A549 (cell line): ENCODE data around the gene ASXL2. TPM values are rescaled to one million over a fixed set of nuclear protein-coding genes. Genes with fewer than 3 reads are reported as not detected.

Experiments used
- ATAC-seq, 2 experiments: fragments of 200-7000 bp in 1 of 2; fragments of >200 bp in 1 of 2; cut with Nextera tagmentation in 1 of 2; cut with Tn5 transposase in 1 of 2; 3 replicates each; pipeline versions ENCODE4 v1.8.0 to v1.9.1; 2018 to 2020; ENCODE audit warnings: mild to moderate bottlenecking in 1 of 2, moderate library complexity in 1 of 2
- CTCF ChIA-PET: fragments of 300-600 bp; sonication (Branson Sonifier 250); formaldehyde crosslinking; extraction: SDS; loops from one replicate; lab custom pipeline; 2021; ENCODE audit warnings: antibody characterized with exemption, inconsistent platforms; lab: Yijun Ruan, JAX
- POLR2A ChIA-PET: fragments of 350-600 bp; formaldehyde crosslinking; extraction: SDS; loops from one replicate; lab custom pipeline; 2021; ENCODE audit warnings: antibody characterized with exemption, inconsistent platforms; lab: Yijun Ruan, JAX
- DNase-seq, 2 experiments: peaks; one replicate each; pipeline versions ENCODE4 v3.0.0 to v3.0.0-alpha.2; 2011 to 2016; ENCODE audit warnings: low read depth in 1 of 2, low spot score in 1 of 2
- FAIRE-seq: peaks from 2 replicates; lab custom pipeline; 2011; peaks lifted over from hg19 to GRCh38; lab: Jason Lieb, UNC
- H3K27ac ChIP-seq, 2 experiments: fragments of >200 bp; sonication (Bioruptor Twin); formaldehyde crosslinking; 3 replicates each; pipeline ENCODE4 v1.5.1; 2016 to 2017
- H3K4me1 ChIP-seq: fragments of >200 bp; sonication (Bioruptor Twin); formaldehyde crosslinking; 3 replicates; pipeline ENCODE4 v1.6.1; 2016
- H3K4me2 ChIP-seq: fragments of >200 bp; sonication (Bioruptor Twin); formaldehyde crosslinking; 3 replicates; pipeline ENCODE4 v1.6.1; 2016
- H3K4me3 ChIP-seq: fragments of >200 bp; sonication (Bioruptor Twin); formaldehyde crosslinking; 3 replicates; pipeline ENCODE4 v1.5.1; 2016
- H3K9me3 ChIP-seq: fragments of >200 bp; sonication (Bioruptor Twin); formaldehyde crosslinking; 3 replicates; pipeline ENCODE4 v1.6.1; 2016
- BHLHE40 ChIP-seq: IDR thresholded peaks from 2 replicates; pipeline ENCODE4 v1.6.1; 2012; ENCODE audit warnings: low read depth, low read length, inconsistent platforms
- CBX8 ChIP-seq: fragments of 200-600 bp; sonication (generic); IDR thresholded peaks from 2 replicates; pipeline ENCODE4 v1.6.1; 2016
- CHD2 ChIP-seq: fragments of 150-350 bp; IDR thresholded peaks from 2 replicates; pipeline ENCODE4 v1.6.1; 2014; ENCODE audit warnings: low read length; ENCODE audit not compliant: partially characterized antibody
- ELK1 ChIP-seq: fragments of 150-350 bp; IDR thresholded peaks from 2 replicates; pipeline ENCODE4 v1.6.1; 2014; ENCODE audit warnings: low read depth, mild to moderate bottlenecking, low read length
- FOSL2 ChIP-seq, 2 experiments: fragments of 450-650 bp in 1 of 2; fragments of >200 bp in 1 of 2; sonication (Bioruptor Twin) in 1 of 2; formaldehyde crosslinking; IDR thresholded peaks; 2 replicates each; pipeline versions ENCODE4 v1.5.0 to v1.6.1; 2016 to 2020; ENCODE audit warnings: mild to moderate bottlenecking in 1 of 2, moderate library complexity in 1 of 2
- FOXS1 ChIP-seq: fragments of 250-450 bp; sonication (Bioruptor Pico); IDR thresholded peaks from 2 replicates; pipeline ENCODE4 v1.5.0; 2020; ENCODE audit warnings: mild to moderate bottlenecking, moderate library complexity
- GATA3 ChIP-seq: IDR thresholded peaks from 2 replicates; pipeline ENCODE4 v1.6.1; 2012; ENCODE audit warnings: borderline replicate concordance
- HDAC2 ChIP-seq: fragments of 200-600 bp; sonication (generic); IDR thresholded peaks from 2 replicates; pipeline ENCODE4 v1.6.1; 2016
- HES2 ChIP-seq: fragments of >200 bp; sonication (Bioruptor Twin); formaldehyde crosslinking; IDR thresholded peaks from 2 replicates; pipeline ENCODE4 v1.6.1; 2016
- HOXB13 ChIP-seq: fragments of 250-450 bp; sonication (Bioruptor Pico); IDR thresholded peaks from 2 replicates; pipeline ENCODE4 v1.5.0; 2020; ENCODE audit warnings: low read depth, mild to moderate bottlenecking, moderate library complexity
- HOXB5 ChIP-seq: fragments of 250-450 bp; sonication (Bioruptor Pico); IDR thresholded peaks from 2 replicates; pipeline ENCODE4 v1.5.0; 2020; ENCODE audit warnings: mild to moderate bottlenecking, moderate library complexity
- JUN ChIP-seq, 2 experiments: fragments of >200 bp; sonication (Bioruptor Twin); formaldehyde crosslinking; IDR thresholded peaks; 2 replicates in 1 of 2; 3 replicates in 1 of 2; pipeline ENCODE4 v1.6.1; 2016 to 2017
- JUNB ChIP-seq: fragments of >200 bp; sonication (Bioruptor Twin); formaldehyde crosslinking; IDR thresholded peaks from 2 replicates; pipeline ENCODE4 v1.6.1; 2016
- KDM1A ChIP-seq: fragments of 200-600 bp; sonication (generic); IDR thresholded peaks from 2 replicates; pipeline ENCODE4 v1.6.1; 2016; ENCODE audit warnings: low read depth, mild to moderate bottlenecking
- KDM5A ChIP-seq: fragments of 200-600 bp; sonication (generic); IDR thresholded peaks from 2 replicates; pipeline ENCODE4 v1.6.1; 2016; ENCODE audit warnings: antibody characterized with exemption, mild to moderate bottlenecking
- MAFK ChIP-seq: fragments of 450-650 bp; IDR thresholded peaks from 2 replicates; pipeline ENCODE4 v1.6.1; 2014; ENCODE audit not compliant: partially characterized antibody
- MYC ChIP-seq: IDR thresholded peaks from 2 replicates; pipeline ENCODE4 v1.6.1; 2012; ENCODE audit warnings: mild to moderate bottlenecking, inconsistent platforms, low read length, improper control_type of control experiment, borderline replicate concordance
- NPAS2 ChIP-seq: fragments of 250-450 bp; sonication (Bioruptor Pico); IDR thresholded peaks from 2 replicates; pipeline ENCODE4 v1.8.0; 2022; ENCODE audit warnings: mild to moderate bottlenecking, moderate library complexity, borderline replicate concordance
- NR3C1 ChIP-seq: fragments of >200 bp; sonication (Bioruptor Twin); formaldehyde crosslinking; IDR thresholded peaks from 3 replicates; pipeline ENCODE4 v1.6.1; 2017
- PBX3 ChIP-seq: IDR thresholded peaks from 2 replicates; pipeline ENCODE4 v1.6.1; 2012
- PHF8 ChIP-seq: fragments of 200-600 bp; sonication (generic); IDR thresholded peaks from 2 replicates; pipeline ENCODE4 v1.6.1; 2016; ENCODE audit warnings: low read depth, mild to moderate bottlenecking, antibody characterized with exemption, moderate library complexity, borderline replicate concordance
- POLR2AphosphoS2 ChIP-seq: conservative IDR thresholded peaks from 2 replicates; pipeline ENCODE4 v1.6.1; 2012; ENCODE audit warnings: low read length, improper control_type of control experiment, inconsistent platforms
- RAD21 ChIP-seq, 2 experiments: fragments of >200 bp in 1 of 2; sonication (Bioruptor Twin) in 1 of 2; formaldehyde crosslinking in 1 of 2; IDR thresholded peaks in 1 of 2; conservative IDR thresholded peaks in 1 of 2; 2 replicates in 1 of 2; 3 replicates in 1 of 2; pipeline ENCODE4 v1.6.1; 2012 to 2018; ENCODE audit warnings: inconsistent platforms in 1 of 2
- RARB ChIP-seq: fragments of 250-450 bp; sonication (Bioruptor Pico); IDR thresholded peaks from 2 replicates; pipeline ENCODE4 v1.8.0; 2021; ENCODE audit warnings: mild to moderate bottlenecking, moderate library complexity
- RCOR1 ChIP-seq: fragments of 150-350 bp; IDR thresholded peaks from 2 replicates; pipeline ENCODE4 v1.6.1; 2014; ENCODE audit warnings: antibody characterized with exemption, low read length, low read depth
- SMC3 ChIP-seq: fragments of >200 bp; sonication (Bioruptor Twin); formaldehyde crosslinking; IDR thresholded peaks from 3 replicates; pipeline ENCODE4 v1.6.1; 2018; ENCODE audit warnings: inconsistent platforms
- SREBF2 ChIP-seq: fragments of 450-650 bp; IDR thresholded peaks from 2 replicates; pipeline ENCODE4 v1.6.1; 2014; ENCODE audit warnings: mild to moderate bottlenecking, moderate library complexity
- ZFP36 ChIP-seq: fragments of 450-650 bp; IDR thresholded peaks from 2 replicates; pipeline ENCODE4 v1.6.1; 2014; ENCODE audit warnings: borderline replicate concordance; ENCODE audit not compliant: partially characterized antibody
- ZSCAN20 ChIP-seq: fragments of 250-450 bp; sonication (Bioruptor Pico); IDR thresholded peaks from 2 replicates; pipeline ENCODE4 v1.8.0; 2022; ENCODE audit warnings: mild to moderate bottlenecking, moderate library complexity
- WGBS: methylation state at CpG from one replicate; pipeline ENCODE4 v1.1.6; 2017; ENCODE audit errors: missing lambda C conversion rate; 5-methylcytosine and 5-hydroxymethylcytosine counted together
- polyA plus RNA-seq, 4 experiments: library from polyadenylated mRNA; depleted of rRNA in 3 of 4; stranded (reverse); fragments of >200 nt; fragmentation: RNase III in 1 of 4; extraction: RNeasy Plus Mini Kit Qiagen cat#74134 plus additional on column Dnase treatment in 1 of 4; gene quantifications; 2 replicates in 3 of 4; 3 replicates in 1 of 4; pipeline ENCODE4 v1.2.3, GENCODE V29; 2011 to 2017
- TF ChIP-seq, protein P1 (sequence below): fragments of 250-450 bp; sonication (Bioruptor Pico); IDR thresholded peaks from 2 replicates; pipeline ENCODE4 v1.5.0; 2021; ENCODE audit warnings: mild to moderate bottlenecking, moderate library complexity, borderline replicate concordance
- TF ChIP-seq, protein P2 (sequence below): fragments of 200-600 bp; sonication (generic); IDR thresholded peaks from 2 replicates; pipeline ENCODE4 v1.6.1; 2016; ENCODE audit warnings: antibody characterized with exemption, mild to moderate bottlenecking, moderate library complexity

Gene ASXL2
- polyA plus RNA-seq, 2 of the 4 experiments (the other 2 are of a cell fraction), result 10.3 to 26.4 TPM

GRCh38 chr2:25808006-25808383 is 70.3 kb downstream of the ASXL2 start:
- FAIRE-seq (peak; percentile 43), ATAC-seq (no peak), DNase-seq (no peak)
- H3K4me3 ChIP-seq, result no peak overlapping the region
- ChIA-PET CTCF (interaction anchor here (2.9 kb wide), 1 partner anchor 44 kb away, joined by 14 read pairs; no protein-coding TSS in a partner anchor), POLR2A (no interaction called here)
- H3K4me1 ChIP-seq, result no peaks in the 10 kb centered on the region
- WGBS, result 74% methylated on average over 2 of the region's 2 CpGs
- TF ChIP-seq MAFK, result no peak
- no peak for TF ChIP-seq ZFP36
- no peak for TF ChIP-seq PHF8
- TF ChIP-seq ZSCAN20 (CRISPR knock-in tag), result no peak
- TF ChIP-seq, protein P1, sequence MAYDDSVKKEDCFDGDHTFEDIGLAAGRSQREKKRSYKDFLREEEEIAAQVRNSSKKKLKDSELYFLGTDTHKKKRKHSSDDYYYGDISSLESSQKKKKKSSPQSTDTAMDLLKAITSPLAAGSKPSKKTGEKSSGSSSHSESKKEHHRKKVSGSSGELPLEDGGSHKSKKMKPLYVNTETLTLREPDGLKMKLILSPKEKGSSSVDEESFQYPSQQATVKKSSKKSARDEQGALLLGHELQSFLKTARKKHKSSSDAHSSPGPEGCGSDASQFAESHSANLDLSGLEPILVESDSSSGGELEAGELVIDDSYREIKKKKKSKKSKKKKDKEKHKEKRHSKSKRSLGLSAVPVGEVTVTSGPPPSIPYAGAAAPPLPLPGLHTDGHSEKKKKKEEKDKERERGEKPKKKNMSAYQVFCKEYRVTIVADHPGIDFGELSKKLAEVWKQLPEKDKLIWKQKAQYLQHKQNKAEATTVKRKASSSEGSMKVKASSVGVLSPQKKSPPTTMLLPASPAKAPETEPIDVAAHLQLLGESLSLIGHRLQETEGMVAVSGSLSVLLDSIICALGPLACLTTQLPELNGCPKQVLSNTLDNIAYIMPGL (CRISPR knock-in tag), result no peak
- TF ChIP-seq FOXS1 (CRISPR knock-in tag), result no peak
- no peak for TF ChIP-seq FOSL2 (IDR thresholded peaks at IDR 0.05)
- no peak for TF ChIP-seq FOSL2 (CRISPR knock-in tag; IDR thresholded peaks at IDR 0.05)
- no peak for TF ChIP-seq SREBF2
- no peak for TF ChIP-seq HOXB13 (CRISPR knock-in tag)
- TF ChIP-seq JUNB, result no peak
- no peak for TF ChIP-seq NR3C1
- TF ChIP-seq KDM5A, result no peak
- TF ChIP-seq MYC, result no peak
- no peak for TF ChIP-seq ELK1
- no peak for TF ChIP-seq HDAC2
- no peak for TF ChIP-seq HES2
- H3K4me2 ChIP-seq, result no peak overlapping the region
- H3K9me3 ChIP-seq, result no peaks in the 10 kb centered on the region
- H3K27ac ChIP-seq, result no peak overlapping the region

GRCh38 chr2:25806941-25807340 is 71.3 kb downstream of the ASXL2 start:
- Histone ChIP-seq H3K9me3 (no peaks in the 10 kb centered on the region), H3K27ac (no peak overlapping the region), H3K4me3 (no peak overlapping the region), H3K4me1 (no peaks in the 10 kb centered on the region), H3K4me2 (no peak overlapping the region)
- ATAC-seq, result no peak
- FAIRE-seq, result no peak
- DNase-seq, result no peak
- 87% methylated on average over 1 of the region's 1 CpG for WGBS
- POLR2A ChIA-PET, result no interaction called here
- CTCF ChIA-PET, result interaction anchor here (0.8 to 1.5 kb wide), 3 partner anchors 32 to 338 kb away, joined by 3 read pairs; no protein-coding TSS in a partner anchor
- no peak for TF ChIP-seq POLR2AphosphoS2
- no peak for TF ChIP-seq RCOR1
- TF ChIP-seq, protein P2, sequence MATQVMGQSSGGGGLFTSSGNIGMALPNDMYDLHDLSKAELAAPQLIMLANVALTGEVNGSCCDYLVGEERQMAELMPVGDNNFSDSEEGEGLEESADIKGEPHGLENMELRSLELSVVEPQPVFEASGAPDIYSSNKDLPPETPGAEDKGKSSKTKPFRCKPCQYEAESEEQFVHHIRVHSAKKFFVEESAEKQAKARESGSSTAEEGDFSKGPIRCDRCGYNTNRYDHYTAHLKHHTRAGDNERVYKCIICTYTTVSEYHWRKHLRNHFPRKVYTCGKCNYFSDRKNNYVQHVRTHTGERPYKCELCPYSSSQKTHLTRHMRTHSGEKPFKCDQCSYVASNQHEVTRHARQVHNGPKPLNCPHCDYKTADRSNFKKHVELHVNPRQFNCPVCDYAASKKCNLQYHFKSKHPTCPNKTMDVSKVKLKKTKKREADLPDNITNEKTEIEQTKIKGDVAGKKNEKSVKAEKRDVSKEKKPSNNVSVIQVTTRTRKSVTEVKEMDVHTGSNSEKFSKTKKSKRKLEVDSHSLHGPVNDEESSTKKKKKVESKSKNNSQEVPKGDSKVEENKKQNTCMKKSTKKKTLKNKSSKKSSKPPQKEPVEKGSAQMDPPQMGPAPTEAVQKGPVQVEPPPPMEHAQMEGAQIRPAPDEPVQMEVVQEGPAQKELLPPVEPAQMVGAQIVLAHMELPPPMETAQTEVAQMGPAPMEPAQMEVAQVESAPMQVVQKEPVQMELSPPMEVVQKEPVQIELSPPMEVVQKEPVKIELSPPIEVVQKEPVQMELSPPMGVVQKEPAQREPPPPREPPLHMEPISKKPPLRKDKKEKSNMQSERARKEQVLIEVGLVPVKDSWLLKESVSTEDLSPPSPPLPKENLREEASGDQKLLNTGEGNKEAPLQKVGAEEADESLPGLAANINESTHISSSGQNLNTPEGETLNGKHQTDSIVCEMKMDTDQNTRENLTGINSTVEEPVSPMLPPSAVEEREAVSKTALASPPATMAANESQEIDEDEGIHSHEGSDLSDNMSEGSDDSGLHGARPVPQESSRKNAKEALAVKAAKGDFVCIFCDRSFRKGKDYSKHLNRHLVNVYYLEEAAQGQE, result no peak
- no peak for TF ChIP-seq RAD21 (conservative IDR thresholded peaks at IDR 0.05 in 1 of 2, IDR thresholded peaks at IDR 0.05 in 1 of 2)
- TF ChIP-seq CHD2, result no peak
- TF ChIP-seq NPAS2 (CRISPR knock-in tag), result no peak
- no peak for TF ChIP-seq ZSCAN20 (CRISPR knock-in tag)
- no peak for TF ChIP-seq CBX8
- no peak for TF ChIP-seq ZFP36
- TF ChIP-seq JUN (IDR thresholded peaks at IDR 0.05), result no peak
- no peak for TF ChIP-seq PHF8
- TF ChIP-seq KDM1A, result no peak
- no peak for TF ChIP-seq GATA3
- TF ChIP-seq RARB (CRISPR knock-in tag), result no peak
- TF ChIP-seq PBX3, result no peak
- no peak for TF ChIP-seq KDM5A
- no peak for TF ChIP-seq FOSL2 (IDR thresholded peaks at IDR 0.05)
- TF ChIP-seq FOSL2 (CRISPR knock-in tag; IDR thresholded peaks at IDR 0.05), result no peak
- TF ChIP-seq BHLHE40, result no peak
- TF ChIP-seq HOXB5 (CRISPR knock-in tag), result no peak
- TF ChIP-seq SMC3, result no peak
